ENCODE data around the gene PRKCA.
"Not testable (repeated sequence)": the region's sequence is repeated elsewhere in the genome, so short reads cannot be mapped to it uniquely, and the experiment has no call there.

The PRKCA gene

GRCh38 chr17:66725438-66725837 lies 423.0 kb downstream of the PRKCA start:
- DNase-seq: not testable (repeated sequence)

DNA sequence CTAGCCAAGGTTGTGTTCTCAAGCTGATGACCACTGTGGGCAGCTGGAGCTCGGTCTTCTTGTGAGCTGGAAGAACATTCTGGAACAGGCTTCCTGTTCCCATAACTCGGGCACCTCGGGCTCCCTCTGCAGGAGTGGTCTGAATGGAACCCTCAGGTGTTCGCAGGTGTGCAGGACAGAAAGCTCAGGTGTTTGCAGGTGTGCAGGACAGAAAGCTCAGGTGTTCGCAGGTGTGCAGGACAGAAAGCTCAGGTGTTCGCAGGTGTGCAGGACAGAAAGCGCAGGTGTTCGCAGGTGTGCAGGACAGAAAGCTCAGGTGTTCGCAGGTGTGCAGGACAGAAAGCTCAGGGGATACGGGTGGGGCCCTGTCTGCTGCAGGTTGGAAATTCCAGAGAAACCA lies 423.5 kb downstream of the PRKCA start:
- no peak for DNase-seq

- DNase-seq: no peak
These were observed 424.0 kb downstream of the PRKCA start for GRCh38 chr17:66726371-66726770.

GRCh38 chr17:66726846-66727245 lies 424.4 kb downstream of the PRKCA start:
- DNase-seq: no peak

DNA sequence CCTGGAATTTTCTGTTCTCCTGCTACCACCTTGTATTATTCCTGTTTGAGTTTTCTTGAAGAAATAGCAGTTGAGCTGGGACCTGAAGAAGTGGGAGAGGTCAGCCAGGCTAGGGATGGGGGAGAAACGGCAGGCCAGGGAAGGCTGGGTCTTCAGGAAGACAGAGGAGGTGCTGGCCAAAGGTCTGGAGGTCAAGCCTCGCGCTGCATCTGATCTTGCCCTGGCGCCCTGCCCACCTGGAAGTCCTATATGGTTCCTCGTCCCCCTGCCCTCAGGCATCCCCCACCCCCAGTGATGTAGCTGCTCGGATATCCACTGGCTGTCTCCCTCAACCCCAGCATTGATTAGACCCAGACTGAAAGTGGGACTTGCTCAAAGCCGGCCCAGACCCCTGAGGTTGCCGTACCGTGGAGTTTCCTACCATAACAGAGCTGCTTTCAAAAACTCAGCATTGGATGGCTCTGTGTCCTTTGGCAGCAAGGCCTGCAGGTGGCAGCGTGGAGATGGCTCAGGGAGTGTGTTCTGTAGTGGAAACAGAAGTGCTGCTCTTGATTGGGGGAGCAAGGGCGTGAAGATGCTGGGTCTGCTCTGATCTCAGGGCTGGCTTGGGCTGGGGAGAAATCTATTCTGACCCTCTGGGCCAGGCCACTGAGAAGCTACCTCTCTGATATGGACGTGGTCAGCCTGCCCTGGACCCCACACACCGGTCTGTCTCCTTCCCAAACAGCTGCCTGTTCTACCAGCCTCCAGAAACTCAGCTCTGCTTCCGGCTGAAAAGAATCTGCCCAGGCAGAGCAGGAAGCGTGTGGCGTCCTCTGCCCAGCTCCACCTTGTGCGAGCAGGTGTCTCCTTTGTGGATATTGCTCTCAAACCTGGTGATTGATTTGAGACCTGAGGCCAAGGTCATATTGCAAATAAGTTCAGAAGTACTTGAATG lies 425.5 kb downstream of the PRKCA start:
- peak in 50 of 56 donors; percentile 18 to 82 (median 46) for DNase-seq

- DNase-seq: no peak
These were observed 428.1 kb downstream of the PRKCA start for GRCh38 chr17:66730461-66730923.

DNA sequence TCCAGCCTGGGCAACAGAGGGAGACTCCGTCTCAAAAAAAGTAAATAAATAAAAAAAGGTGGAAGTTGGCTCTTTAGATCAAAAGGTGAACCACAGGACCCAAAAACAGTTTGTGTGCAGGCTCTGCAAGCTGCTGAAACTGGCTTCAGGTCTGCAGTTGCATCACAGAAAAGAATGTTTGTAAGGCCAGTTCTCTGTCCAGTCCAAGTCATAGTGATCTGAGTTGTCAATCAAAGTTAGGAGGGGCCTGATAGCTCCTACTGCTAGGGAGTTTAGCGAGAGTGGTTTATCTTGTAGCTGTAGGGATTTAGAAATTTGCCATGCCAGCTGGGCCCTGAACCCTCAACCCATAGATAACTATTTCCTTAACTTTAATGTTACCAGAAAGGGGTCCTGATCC lies 431.3 kb downstream of the PRKCA start:
- DNase-seq: no peak

DNA sequence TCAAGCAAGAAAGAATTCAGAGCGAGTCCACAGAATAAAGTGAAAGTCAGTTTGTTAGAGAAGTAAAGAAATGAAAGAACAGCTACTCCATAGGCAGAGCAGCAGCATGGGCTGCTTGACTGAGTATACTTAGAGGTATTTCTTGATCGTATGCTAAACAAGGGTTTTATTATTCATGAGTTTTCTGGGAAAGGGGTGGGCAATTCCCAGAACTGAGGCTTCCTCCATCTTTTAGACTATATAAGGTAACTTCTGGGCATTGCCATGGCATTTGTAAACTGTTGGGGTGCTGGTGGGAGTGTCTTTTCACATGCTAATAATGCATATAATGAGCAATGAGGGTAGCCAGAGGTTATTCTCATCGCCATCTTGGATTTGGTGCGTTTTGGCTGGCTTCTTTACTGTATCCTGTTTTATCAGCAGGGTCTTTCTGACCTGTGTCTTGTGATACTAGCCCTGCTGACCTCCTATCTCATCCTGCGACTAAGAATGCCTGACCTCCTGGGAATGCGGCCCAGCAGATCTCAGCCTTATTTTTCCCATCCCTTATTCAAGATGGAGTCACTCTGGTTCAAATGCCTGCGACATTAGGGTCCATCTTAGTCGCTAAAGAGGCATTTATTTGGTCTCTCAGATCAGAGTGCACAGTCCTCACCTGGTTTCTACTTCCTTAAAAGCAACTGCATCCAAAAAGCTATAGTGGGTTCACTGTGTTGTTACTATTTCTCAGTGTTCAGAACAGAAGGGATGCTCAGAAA lies 432.0 kb downstream of the PRKCA start:
- no peak for DNase-seq

DNA sequence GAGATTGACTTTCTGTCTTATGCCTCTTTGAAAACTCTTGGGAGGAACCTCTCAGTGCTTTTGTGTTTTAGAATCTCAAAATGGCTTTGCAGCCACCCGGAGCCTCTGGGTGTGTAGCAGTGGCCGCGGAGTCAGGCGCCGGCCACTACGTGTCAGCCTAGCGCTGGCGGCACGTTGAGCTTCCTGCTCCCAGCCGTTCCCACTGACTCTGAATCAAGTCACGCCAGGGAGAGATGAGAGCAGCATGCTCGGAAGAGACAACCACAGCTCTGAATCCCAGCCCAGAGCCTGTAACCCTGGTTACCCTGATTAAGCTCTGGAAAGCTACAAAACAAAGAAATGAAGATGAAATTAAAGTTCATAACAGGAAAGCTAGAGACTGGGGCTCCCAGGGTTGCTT lies 435.1 kb downstream of the PRKCA start:
- DNase-seq: peak in 25 of 56 donors; percentile 4 to 63 (median 34)

DNA sequence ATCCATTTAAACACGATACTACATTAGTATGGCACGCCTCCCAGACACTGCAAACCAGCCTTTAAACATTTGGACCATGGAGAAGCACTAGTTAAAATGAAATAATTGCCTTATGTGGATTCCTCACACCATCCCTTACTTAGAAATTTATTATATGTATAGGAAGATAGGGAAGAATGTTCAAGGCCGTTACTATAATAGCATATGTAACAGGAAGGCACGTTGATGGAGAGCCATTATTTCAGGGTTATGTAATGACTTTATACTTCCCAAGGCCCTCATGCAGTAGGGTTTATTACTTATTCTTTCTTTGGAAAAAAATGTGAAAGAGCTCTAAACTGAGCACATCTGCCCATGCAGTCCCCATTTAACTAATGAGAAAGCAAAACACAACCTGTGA lies 435.9 kb downstream of the PRKCA start:
- DNase-seq: no peak

- no peak for DNase-seq
These were observed 437.1 kb downstream of the PRKCA start for GRCh38 chr17:66739553-66739952.

- no peak for DNase-seq
These were observed 437.8 kb downstream of the PRKCA start for GRCh38 chr17:66740226-66740625.

DNA sequence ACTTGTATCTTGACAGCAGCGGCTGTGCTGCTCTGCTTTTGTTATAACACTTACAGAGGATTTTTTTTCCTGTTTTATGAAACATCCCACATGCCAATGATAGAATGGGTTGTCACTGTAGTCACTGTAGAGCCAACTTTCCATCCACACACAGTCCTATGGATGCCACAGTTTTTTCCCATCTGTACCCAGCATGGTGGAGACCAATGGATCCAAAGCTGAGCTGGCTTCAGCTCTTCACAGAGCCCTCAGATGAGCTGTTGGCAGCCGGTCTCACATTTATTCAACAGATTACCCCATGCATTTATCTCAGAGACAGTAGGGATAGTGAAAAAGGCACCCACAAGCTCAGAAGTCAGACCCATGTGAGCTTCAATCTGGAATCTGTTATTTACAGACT lies 441.1 kb downstream of the PRKCA start:
- no peak for DNase-seq

DNA sequence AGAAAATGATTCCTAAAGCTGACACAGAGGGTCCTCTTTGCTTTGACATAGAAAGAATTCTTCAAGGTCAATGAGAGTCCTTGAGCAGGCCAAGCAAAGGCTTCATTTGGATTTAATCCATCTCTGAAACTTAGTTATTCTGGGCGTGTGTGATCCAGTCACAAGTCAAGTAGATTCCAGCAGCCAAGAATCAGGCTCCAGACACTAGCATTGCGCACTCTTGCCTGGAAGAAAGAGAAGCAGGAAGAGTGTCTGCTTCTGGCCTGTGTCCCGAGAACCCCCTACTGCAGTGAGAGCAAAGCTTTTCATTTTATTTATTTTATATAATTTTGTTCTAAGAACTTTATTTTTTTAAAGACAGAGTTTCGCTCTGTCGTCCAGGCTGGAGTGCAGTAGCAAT lies 444.3 kb downstream of the PRKCA start:
- DNase-seq: no peak

DNA sequence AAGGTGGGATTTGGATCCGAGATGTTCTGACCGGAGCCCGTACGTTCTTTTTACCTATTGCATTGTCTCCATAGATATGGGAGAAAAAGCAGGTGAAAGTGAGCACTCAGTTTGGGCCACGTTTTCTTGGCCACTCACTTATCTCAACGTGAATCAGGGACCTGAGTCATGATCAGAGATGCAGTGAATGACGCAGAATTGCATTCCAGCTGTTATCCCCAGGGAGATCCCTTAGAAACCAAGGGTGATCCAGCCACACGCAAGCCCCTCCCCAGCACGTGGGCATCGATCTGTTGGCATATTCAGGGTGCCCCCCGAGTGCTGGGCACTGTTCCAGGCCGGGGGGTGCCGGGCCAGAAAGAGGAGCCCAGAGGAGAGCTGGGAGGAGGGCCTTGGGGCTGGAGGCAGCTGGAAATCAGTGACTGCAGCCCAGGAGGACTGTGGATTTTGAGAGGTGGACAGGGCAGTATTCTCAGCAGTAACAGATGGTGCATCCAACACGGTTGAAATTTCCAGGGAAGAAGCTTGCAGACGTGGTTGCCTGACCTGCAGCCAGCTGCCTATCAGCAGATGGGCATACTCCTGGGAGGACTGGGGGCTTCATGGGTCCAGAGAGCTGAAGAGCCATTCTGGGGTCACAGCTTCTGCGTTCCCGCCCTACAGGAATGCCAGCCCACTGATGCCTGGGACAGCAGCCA lies 445.3 kb downstream of the PRKCA start:
- DNase-seq: no peak

GRCh38 chr17:66748578-66748977 lies 446.2 kb downstream of the PRKCA start:
- DNase-seq: no peak

DNA sequence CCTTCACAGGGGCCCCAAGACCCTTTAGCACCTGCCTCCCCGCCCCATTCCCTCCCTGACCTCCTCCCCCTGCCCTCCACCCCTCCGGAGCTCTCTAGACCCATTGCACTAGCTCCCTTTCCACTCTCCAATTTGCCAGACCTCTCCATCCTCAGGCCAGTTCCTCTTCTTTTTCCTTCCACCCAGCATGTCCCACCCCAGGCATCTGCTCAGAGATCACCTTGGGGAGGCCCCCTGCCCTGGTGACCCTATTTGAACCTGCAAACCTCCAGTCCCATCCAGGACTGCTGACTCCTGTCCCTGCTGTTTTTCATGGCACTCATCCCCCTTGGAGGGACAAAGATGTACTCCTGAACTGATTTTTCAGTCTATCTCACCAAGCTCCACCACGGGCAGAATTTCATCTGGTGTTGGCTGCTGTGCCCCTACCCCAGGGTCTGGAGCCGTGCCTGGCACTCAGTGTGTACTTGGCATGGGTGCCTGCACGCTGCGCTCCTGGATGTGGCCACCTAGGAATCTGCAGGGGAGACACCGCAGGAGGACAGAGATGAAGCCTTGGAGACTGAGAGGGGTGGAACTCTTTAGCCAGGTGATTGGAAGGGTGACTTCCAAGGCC lies 446.9 kb downstream of the PRKCA start:
- peak in 1 of 56 donors; percentile 3 for DNase-seq

DNA sequence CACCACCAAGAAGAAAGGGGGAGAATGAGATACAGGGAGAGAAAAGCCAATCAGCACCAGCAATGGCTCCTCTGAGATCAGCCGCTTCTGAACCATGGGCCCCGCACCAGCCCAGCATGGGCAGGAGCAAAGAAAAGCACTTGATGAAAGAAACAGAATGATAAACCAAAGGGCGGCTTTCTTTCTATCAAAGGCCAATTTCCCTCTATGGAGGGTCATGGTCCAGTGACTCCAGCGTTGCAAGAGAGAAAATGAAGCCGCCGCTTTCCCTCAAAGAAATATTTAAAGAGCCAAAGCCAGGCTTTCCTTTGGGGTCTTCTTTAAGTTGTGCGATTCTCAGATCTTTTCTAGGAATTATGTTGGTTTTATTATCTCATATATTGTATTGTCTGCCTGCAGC lies 447.7 kb downstream of the PRKCA start:
- no peak for DNase-seq

- DNase-seq: no peak
These were observed 448.5 kb downstream of the PRKCA start for GRCh38 chr17:66750781-66751543.

- DNase-seq: no peak
These were observed 449.4 kb downstream of the PRKCA start for GRCh38 chr17:66751771-66752170.

DNA sequence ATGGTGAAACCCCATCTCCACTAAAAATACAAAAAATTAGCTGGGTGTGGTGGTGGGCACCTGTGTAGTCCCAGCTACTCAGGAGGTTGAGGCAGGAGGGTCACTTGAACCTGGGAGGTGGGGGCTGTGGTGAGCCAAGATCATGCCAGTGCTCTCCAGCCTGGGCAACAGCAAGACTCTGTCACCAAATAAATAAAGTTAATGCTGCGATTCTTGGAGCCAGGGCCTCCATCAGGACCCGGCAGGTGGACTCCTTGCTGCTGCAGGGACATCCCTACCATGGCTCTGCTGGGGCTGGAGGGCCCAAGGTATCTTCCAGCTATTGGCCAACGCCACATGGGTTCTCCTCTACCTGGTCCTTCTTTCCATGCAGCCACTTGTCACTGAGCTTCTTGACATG lies 450.0 kb downstream of the PRKCA start:
- DNase-seq: no peak

All from amygdala (tissue), 56 donors.